Cardiac muscle cell (in vitro differentiated cells and primary cell): ENCODE results near the gene SPATC1L. TPM values are rescaled to one million over a fixed set of nuclear protein-coding genes. Genes with fewer than 3 reads are reported as not detected.

ENCODE experiments used
- DNase-seq, 2 donors: peaks; one replicate each; pipeline versions ENCODE4 v3.0.0 to v3.0.0-alpha.2; 2010 to 2017; ENCODE audit warnings: low read depth in 1 of 2, low spot score in 1 of 2
- H3K27ac ChIP-seq: fragments of 200-600 bp; sonication (generic); 2 replicates; pipeline ENCODE4 v1.5.1; 2016
- H3K27me3 ChIP-seq: fragments of 200-600 bp; sonication (generic); 2 replicates; pipeline ENCODE4 v1.6.0; 2016; ENCODE audit warnings: control low read depth
- H3K36me3 ChIP-seq: fragments of 200-600 bp; sonication (generic); 2 replicates; pipeline ENCODE4 v1.5.1; 2016; ENCODE audit warnings: control low read depth
- H3K4me1 ChIP-seq: fragments of 200-600 bp; sonication (generic); 2 replicates; pipeline ENCODE4 v1.8.1; 2017; ENCODE audit warnings: low read depth, mild to moderate bottlenecking, mixed run types
- H3K4me3 ChIP-seq: fragments of 200-600 bp; sonication (generic); 2 replicates; pipeline ENCODE4 v1.5.1; 2016; ENCODE audit warnings: mild to moderate bottlenecking
- H3K9me3 ChIP-seq: fragments of 200-600 bp; sonication (generic); 2 replicates; pipeline ENCODE4 v1.5.1; 2017; ENCODE audit warnings: low read depth, mild to moderate bottlenecking, control low read depth
- CTCF ChIP-seq: IDR thresholded peaks from 2 replicates; pipeline ENCODE4 v1.5.1; 2012; ENCODE audit warnings: low read depth, mild to moderate bottlenecking, low read length
- polyA plus RNA-seq: library from polyadenylated mRNA; unstranded; fragments of >200 nt; fragmentation: Nextera tagmentation; extraction: Ambion mirVana; gene quantifications from 2 replicates; pipeline ENCODE4 v1.2.1, GENCODE V29; 2016
- total RNA-seq: library from RNA; depleted of rRNA; stranded (reverse); fragments of >200 nt; gene quantifications from 2 replicates; pipeline ENCODE4 v1.2.3, GENCODE V29; 2016

The SPATC1L gene
- total and polyA plus RNA-seq, 2 experiments from 2014 or later: 58.8 to 63.0 TPM

- H3K4me1 ChIP-seq: no peaks in the 10 kb centered on the region
- H3K27ac ChIP-seq: no peak overlapping the region
- no peaks in the 10 kb centered on the region for H3K27me3 ChIP-seq
- no peak for DNase-seq
- no peaks in the 10 kb centered on the region for H3K36me3 ChIP-seq
- H3K9me3 ChIP-seq: no peaks in the 10 kb centered on the region
- no peak overlapping the region for H3K4me3 ChIP-seq
- no peak for TF ChIP-seq CTCF
Observed at GRCh38 chr21:46168659-46169386, 15.4 kb downstream of the SPATC1L start.

DNA sequence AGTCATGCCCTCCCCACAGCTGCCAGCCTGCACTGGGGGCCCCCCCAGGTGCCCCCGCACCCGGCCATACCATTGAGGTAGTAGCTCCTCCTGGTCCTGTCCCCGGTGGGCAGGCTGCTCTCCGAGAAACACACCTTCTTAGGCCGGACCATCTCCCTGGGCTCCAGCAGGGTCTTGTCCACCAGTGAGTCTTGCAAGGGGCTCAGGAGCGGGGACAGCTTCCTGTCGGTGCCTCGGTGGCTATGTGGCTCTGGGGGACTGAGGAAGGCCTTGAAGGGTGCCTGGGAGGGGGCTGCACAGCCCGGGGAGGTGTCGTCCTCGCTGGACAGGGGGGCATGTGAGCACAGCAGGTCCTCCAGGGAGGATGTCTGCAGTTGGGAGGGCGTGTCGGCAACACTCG lies 16.0 kb downstream of the SPATC1L start:
- Histone ChIP-seq H3K9me3 (no peaks in the 10 kb centered on the region), H3K27me3 (no peaks in the 10 kb centered on the region), H3K27ac (no peak overlapping the region), H3K4me3 (no peak overlapping the region), H3K4me1 (no peaks in the 10 kb centered on the region), H3K36me3 (no peaks in the 10 kb centered on the region)
- no peak for DNase-seq
- TF ChIP-seq CTCF: no peak

GRCh38 chr21:46165098-46165497 lies 19.2 kb downstream of the SPATC1L start:
- Histone ChIP-seq H3K9me3 (no peaks in the 10 kb centered on the region), H3K4me1 (no peaks in the 10 kb centered on the region), H3K36me3 (no peaks in the 10 kb centered on the region), H3K4me3 (no peak overlapping the region), H3K27ac (no peak overlapping the region), H3K27me3 (no peaks in the 10 kb centered on the region)
- TF ChIP-seq CTCF: no peak
- no peak for DNase-seq

DNA sequence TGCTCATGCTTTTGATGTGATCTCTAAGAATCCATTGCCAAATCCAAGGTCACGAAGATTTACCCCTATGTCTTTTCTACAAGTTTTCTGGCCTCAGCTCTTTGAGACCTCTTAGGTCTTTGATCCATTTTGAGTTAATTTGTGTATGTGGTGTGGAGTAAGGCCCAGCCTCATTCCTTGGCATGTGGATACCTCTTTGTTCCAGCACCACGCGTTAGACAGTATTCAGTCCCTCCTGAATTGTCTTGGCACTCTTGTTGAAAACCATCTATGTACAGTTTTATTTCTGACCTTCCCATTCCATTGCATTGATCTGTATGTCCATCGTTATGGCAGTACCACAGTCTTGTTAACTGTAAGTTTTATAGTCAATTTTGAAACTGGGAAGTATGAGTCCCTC lies 20.9 kb downstream of the SPATC1L start:
- Histone ChIP-seq H3K4me3 (no peak overlapping the region), H3K27me3 (no peaks in the 10 kb centered on the region), H3K27ac (no peak overlapping the region), H3K4me1 (no peaks in the 10 kb centered on the region), H3K9me3 (no peaks in the 10 kb centered on the region), H3K36me3 (no peaks in the 10 kb centered on the region)
- TF ChIP-seq CTCF: no peak
- DNase-seq: no peak

DNA sequence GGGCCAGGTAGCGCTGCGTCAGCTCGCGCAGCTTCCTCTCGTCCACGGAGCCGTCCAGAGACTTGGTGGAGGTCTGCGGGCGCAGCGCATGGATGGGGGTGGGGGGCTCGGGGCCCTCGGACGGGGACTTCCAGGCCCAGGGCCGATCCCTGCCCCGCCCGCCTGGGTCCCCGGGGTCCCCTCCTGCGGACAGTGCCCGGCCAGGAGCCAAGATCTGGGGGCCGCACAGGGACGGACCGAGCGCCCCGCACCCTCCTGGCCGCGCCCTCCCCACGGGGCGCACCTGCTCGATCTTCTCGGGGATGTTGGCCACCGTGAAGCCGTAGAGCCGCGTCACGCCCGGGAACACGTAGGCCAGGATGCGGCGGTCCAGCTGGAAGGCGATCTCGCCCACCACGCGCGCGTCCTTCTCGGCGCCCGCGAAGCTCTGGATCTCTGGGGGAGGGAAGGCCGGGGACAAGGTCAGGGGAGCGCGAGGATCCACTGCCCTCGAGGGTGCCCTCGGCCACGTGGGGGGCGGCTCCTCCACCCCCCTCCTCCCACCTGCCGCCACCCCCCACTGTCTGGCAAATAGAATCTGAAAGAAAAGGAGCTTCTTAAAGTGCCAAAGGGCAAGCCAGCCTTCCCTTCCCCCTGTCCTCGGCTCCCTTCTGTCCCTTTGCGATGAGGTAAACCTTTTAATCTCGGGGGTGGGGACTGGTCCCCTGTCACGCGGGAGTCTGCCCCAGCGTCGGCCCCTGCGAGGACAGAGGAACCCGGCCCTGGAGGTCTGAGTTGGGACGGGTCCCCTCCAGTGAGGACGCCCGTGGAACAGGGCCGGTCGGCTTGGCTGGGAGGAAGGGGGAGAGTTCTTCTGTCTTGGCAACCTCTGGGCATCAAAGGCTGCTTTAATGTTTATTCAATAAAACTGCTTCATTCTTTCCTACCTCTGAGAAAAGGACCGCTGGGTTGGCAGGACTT lies 22.3 kb downstream of the SPATC1L start:
- no peak overlapping the region for H3K4me3 ChIP-seq
- H3K36me3 ChIP-seq: no peaks in the 10 kb centered on the region
- DNase-seq: no peak
- H3K9me3 ChIP-seq: no peaks in the 10 kb centered on the region
- no peaks in the 10 kb centered on the region for H3K4me1 ChIP-seq
- no peaks in the 10 kb centered on the region for H3K27me3 ChIP-seq
- no peak for TF ChIP-seq CTCF
- no peak overlapping the region for H3K27ac ChIP-seq
